Mammary epithelial cell (primary cell): ENCODE measurements around the gene SCYL2.
"Not testable (repeated sequence)": the region's sequence is repeated elsewhere in the genome, so short reads cannot be mapped to it uniquely, and the experiment has no call there.

Experiments used
- EZH2 ChIP-seq: IDR thresholded peaks from 2 replicates; pipeline ENCODE4 v1.6.1; 2012; ENCODE audit warnings: low read length, inconsistent platforms, borderline replicate concordance
- TF ChIP-seq, protein P1 (sequence below), 2 donors: IDR thresholded peaks in 1 of 2; conservative IDR thresholded peaks in 1 of 2; 2 replicates each; pipeline ENCODE4 v1.5.1; 2011 to 2012; ENCODE audit warnings: inconsistent platforms in 2 of 2, low read length in 2 of 2, mild to moderate bottlenecking in 2 of 2, control low read depth in 1 of 2, low read depth in 1 of 2; ENCODE audit not compliant: insufficient read depth in 1 of 2; ENCODE audit errors: extremely low read depth in 1 of 2

DNA sequence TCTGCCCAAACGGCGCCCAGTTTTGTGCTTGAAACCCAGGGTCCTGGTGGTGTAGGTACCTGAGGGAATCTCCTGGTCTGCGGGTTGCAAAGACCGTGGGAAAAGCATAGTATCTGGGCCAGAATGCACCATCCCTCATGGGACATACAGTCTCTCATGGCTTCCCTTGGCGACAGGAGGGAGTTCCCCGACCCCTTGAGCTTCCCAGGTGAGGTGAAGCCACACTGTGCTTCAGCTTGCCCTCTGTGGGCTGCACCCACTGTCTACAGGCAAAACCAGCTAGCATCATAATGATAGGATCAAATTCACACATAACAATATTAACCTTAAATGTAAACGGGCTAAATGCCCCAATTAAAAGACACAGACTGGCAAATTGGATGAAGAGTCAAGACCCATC lies 37.4 kb downstream of the SCYL2 start:
- TF ChIP-seq, protein P1, sequence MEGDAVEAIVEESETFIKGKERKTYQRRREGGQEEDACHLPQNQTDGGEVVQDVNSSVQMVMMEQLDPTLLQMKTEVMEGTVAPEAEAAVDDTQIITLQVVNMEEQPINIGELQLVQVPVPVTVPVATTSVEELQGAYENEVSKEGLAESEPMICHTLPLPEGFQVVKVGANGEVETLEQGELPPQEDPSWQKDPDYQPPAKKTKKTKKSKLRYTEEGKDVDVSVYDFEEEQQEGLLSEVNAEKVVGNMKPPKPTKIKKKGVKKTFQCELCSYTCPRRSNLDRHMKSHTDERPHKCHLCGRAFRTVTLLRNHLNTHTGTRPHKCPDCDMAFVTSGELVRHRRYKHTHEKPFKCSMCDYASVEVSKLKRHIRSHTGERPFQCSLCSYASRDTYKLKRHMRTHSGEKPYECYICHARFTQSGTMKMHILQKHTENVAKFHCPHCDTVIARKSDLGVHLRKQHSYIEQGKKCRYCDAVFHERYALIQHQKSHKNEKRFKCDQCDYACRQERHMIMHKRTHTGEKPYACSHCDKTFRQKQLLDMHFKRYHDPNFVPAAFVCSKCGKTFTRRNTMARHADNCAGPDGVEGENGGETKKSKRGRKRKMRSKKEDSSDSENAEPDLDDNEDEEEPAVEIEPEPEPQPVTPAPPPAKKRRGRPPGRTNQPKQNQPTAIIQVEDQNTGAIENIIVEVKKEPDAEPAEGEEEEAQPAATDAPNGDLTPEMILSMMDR (conservative IDR thresholded peaks at IDR 0.05 in 1 of 2, IDR thresholded peaks at IDR 0.05 in 1 of 2; ENCODE audit: extremely low read depth in 1 of 2, insufficient read depth in 1 of 2, low read depth in 1 of 2, low read length in 2 of 2), result not testable (repeated sequence)
- not testable (repeated sequence) for TF ChIP-seq EZH2
